NK-92 (cell line): ENCODE results near the gene DSTYK.
"Not testable (repeated sequence)": the region's sequence is repeated elsewhere in the genome, so short reads cannot be mapped to it uniquely, and the experiment has no call there.

ENCODE experiments used
- DNase-seq: peaks from one replicate; lab custom pipeline; 2025; ENCODE audit not compliant: unreplicated experiment; lab: John Stamatoyannopoulos, UW

The DSTYK gene

GRCh38 chr1:205217418-205217817 lies 5.9 kb upstream of the DSTYK start:
- no peak for DNase-seq

- no peak for DNase-seq
These were observed 5.1 kb upstream of the DSTYK start for GRCh38 chr1:205216588-205216987.

- DNase-seq, result no peak
These were observed 3.3 kb upstream of the DSTYK start for GRCh38 chr1:205214756-205215155.

GRCh38 chr1:205211839-205212536 lies 486 bp upstream of the DSTYK start:
- DNase-seq, result no peak

- no peak for DNase-seq
These were observed 740 bp downstream of the DSTYK start for GRCh38 chr1:205210756-205211168.

- DNase-seq, result no peak
These were observed 2.7 kb downstream of the DSTYK start for GRCh38 chr1:205208811-205209210.

- DNase-seq, result no peak
These were observed 6.4 kb downstream of the DSTYK start for GRCh38 chr1:205205055-205205454.

GRCh38 chr1:205204552-205204951 lies 7.0 kb downstream of the DSTYK start:
- DNase-seq, result no peak

GRCh38 chr1:205199931-205200299 lies 11.6 kb downstream of the DSTYK start:
- DNase-seq, result no peak

- no peak for DNase-seq
These were observed 12.2 kb downstream of the DSTYK start for GRCh38 chr1:205199090-205199930.

- no peak for DNase-seq
These were observed 19.2 kb downstream of the DSTYK start for GRCh38 chr1:205192287-205192686.

- no peak for DNase-seq
These were observed 19.9 kb downstream of the DSTYK start for GRCh38 chr1:205191622-205192021.

- no peak for DNase-seq
These were observed 20.5 kb downstream of the DSTYK start for GRCh38 chr1:205190845-205191577.

GRCh38 chr1:205189131-205189530 lies 22.4 kb downstream of the DSTYK start:
- DNase-seq, result no peak

- no peak for DNase-seq
These were observed 22.9 kb downstream of the DSTYK start for GRCh38 chr1:205188596-205188995.

GRCh38 chr1:205188098-205188497 lies 23.4 kb downstream of the DSTYK start:
- no peak for DNase-seq

GRCh38 chr1:205187420-205187819 lies 24.1 kb downstream of the DSTYK start:
- DNase-seq, result no peak

- DNase-seq, result no peak
These were observed 25.3 kb downstream of the DSTYK start for GRCh38 chr1:205186191-205186590.

GRCh38 chr1:205183676-205184335 lies 27.7 kb downstream of the DSTYK start:
- DNase-seq, result no peak

GRCh38 chr1:205182930-205183329 lies 28.6 kb downstream of the DSTYK start:
- no peak for DNase-seq

GRCh38 chr1:205180331-205180730 lies 31.2 kb downstream of the DSTYK start:
- not testable (repeated sequence) for DNase-seq
